ENCODE results near the gene FAM221B.

GRCh38 chr9:35811381-35812024, 17.0 kb downstream of the FAM221B start:
- TF ChIP-seq POLR2A (IDR thresholded peaks at IDR 0.05) (no peak), CTCF (IDR thresholded peaks at IDR 0.05) (no peak), POLR2AphosphoS5 (IDR thresholded peaks at IDR 0.05) (no peak)

All from transverse colon (tissue), 4 donors.